Motor neuron (in vitro differentiated cells): Measurements from ENCODE around the gene REL. TPM values are rescaled to one million over a fixed set of nuclear protein-coding genes. Genes with fewer than 3 reads are reported as not detected.

ENCODE experiments used
- ATAC-seq, 8 experiments: fragments of 200-7000 bp; cut with Tn5 transposase; replicated peaks in 6 of 8; 2 replicates each; pipeline ENCODE4 v1.8.0; 2021; ENCODE audit warnings: mild to moderate bottlenecking in 8 of 8, moderate library complexity in 8 of 8
- H3K27ac ChIP-seq, 2 donors: fragments of 250-450 bp; sonication (Bioruptor Pico); 2 replicates each; pipeline ENCODE4 v1.9.0; 2021; ENCODE audit warnings: antibody characterized with exemption in 2 of 2, mild to moderate bottlenecking in 2 of 2, moderate library complexity in 1 of 2
- H3K4me1 ChIP-seq, 2 donors: fragments of 250-450 bp; sonication (Bioruptor Pico); replicated peaks in 1 of 2; 2 replicates each; pipeline ENCODE4 v1.6.1; 2021; ENCODE audit warnings: antibody characterized with exemption in 2 of 2, mild to moderate bottlenecking in 2 of 2, moderate library complexity in 1 of 2
- H3K4me3 ChIP-seq, 5 donors: fragments of 250-450 bp; sonication (Bioruptor Pico); 2 replicates each; pipeline ENCODE4 v1.9.0; 2021; ENCODE audit warnings: antibody characterized with exemption in 5 of 5, mild to moderate bottlenecking in 5 of 5, moderate library complexity in 4 of 5
- WGBS, 10 experiments: fragments of 450-650 bp; shearing (Covaris generic); methylation state at CpG; one replicate each; pipeline ENCODE4 v1.0.0; 2022; 5-methylcytosine and 5-hydroxymethylcytosine counted together
- in situ Hi-C, 9 experiments: fragments of 400-800 bp; cut with MboI; loops; one replicate each; pipeline ENCODE4 v1.15.0; 2021; ENCODE audit warnings: low sequenced_read_pairs in 9 of 9, low pct_unique_long_range_greater_than_20kb in 2 of 9; ENCODE audit not compliant: unreplicated experiment in 9 of 9
- total RNA-seq, 8 experiments: library from RNA; unstranded; fragments of 300-600 nt; gene quantifications; 2 replicates each; pipeline versions ENCODE4 v1.2.3 to v1.2.4, GENCODE V29; 2022

The REL gene
- 10 to 100 TPM in 2 of 8 experiments, 1 to 10 TPM in 6; 3.4 to 19.0 (median 5.9) TPM for total RNA-seq

DNA sequence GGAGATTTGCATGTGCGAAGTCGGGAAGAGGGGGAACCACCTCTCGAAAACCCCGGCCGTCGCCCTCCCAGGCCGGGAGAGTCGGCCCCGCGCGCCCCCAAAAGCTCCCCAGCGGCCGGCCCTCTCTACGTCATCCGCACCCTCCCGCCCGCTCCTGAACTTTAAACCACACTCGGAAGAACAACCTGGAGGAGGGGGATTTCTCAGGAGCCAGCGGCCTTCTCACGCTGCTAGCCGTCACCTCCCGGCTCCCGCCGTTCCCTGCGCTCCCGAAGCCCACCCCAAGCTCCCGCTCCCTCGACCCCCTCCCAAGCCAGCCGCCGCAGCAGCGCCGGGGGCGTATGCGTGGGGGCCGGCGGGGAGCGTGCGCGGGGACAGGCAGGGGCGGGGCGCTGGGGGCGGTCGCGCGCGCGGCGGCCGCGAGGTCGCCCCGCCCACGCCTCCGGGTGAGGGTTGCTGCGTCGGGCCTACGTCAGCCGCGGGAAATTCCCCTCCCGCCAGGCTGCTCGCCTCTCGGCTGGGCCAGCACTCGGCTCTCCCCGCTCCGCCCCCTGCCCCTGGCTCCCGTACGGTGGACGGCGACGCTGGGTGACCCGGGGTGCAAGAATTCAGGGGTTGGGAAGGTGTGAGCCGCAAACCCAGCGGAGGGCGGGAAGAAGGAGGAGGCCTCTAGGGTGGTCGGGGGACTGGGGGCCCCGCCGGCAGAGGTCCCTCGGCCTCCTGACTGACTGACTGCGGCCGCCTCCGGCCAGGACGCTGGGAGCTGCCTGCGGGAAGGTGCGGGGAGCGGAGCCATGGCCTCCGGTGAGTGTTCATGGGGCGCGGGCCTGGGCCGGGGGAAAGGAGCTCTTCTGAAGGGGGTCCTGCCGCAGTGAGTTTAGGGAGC, at the start of gene REL:
Gene REL, plus strand, starts transcription at position 528 of the 886 bp plus-strand sequence. Its CDS starts 267 bp downstream, at position 795.
- peak within 1 kb of the TSS; percentile 59 to 78 (median 69) for H3K4me3 ChIP-seq
- 0% methylated on average over 1 to 10 of the region's 90 CpGs; no CpG with 5 or more reads in 6 of the 10 experiments for WGBS, 10 experiments
- H3K27ac ChIP-seq, result peak within 1 kb of the TSS; percentile 64 to 65
- in situ Hi-C loops, result no loop called here
- H3K4me1 ChIP-seq, result peaks cover 11 to 29% of the 10 kb centered on the region in 2 donors
- ATAC-seq, result peak; percentile 92 to 95 (median 94)

DNA sequence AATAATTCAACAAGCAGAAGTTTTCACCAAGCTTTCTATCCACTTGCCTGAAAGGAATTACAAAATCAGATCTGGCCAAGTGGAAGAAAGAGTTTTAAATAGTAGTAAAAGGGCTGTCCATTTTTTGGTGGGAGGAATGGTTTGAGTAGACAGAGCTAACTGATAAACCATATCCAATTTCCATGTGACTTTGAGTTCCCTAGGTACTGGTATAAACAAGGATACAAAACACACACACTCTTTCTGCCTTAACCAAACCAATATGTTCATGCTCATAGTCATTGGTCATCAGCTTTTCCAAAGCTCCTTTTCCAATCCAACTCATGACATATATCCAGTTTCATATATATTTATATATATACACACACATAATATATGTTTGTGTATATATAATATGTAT, 49.5 kb upstream of the REL start:
- in situ Hi-C loops, result no loop called here
- no peak overlapping the region for H3K27ac ChIP-seq
- ATAC-seq, result no peak
- H3K4me3 ChIP-seq, result no peak overlapping the region
- no peaks in the 10 kb centered on the region for H3K4me1 ChIP-seq

DNA sequence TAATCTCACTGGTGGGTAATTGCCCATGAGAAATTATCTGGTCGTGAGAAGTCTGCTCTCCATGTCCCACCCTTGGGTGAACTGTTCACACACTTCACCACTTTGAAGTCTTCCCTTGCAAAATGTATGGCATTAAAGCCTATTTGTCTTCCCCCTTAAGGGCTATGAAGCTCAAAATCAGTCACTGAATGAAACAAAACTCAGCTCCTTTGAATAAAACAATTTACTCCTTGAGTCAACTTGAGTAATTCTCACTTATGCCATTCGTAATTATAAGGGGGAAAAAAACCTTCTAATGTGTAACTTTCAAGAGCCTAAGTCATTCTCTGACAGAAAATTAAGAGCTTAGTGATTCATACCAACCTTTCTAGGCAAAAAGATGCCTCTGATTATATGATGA, 48.8 kb upstream of the REL start:
- WGBS, 10 experiments, result 0 to 58% (median 18%) methylated on average over 1 to 2 of the region's 2 CpGs; no CpG with 5 or more reads in 2 of the 10 experiments
- no peak for ATAC-seq
- Histone ChIP-seq H3K4me1 (no peaks in the 10 kb centered on the region), H3K4me3 (no peak overlapping the region), H3K27ac (no peak overlapping the region)
- in situ Hi-C loops, result no loop called here

DNA sequence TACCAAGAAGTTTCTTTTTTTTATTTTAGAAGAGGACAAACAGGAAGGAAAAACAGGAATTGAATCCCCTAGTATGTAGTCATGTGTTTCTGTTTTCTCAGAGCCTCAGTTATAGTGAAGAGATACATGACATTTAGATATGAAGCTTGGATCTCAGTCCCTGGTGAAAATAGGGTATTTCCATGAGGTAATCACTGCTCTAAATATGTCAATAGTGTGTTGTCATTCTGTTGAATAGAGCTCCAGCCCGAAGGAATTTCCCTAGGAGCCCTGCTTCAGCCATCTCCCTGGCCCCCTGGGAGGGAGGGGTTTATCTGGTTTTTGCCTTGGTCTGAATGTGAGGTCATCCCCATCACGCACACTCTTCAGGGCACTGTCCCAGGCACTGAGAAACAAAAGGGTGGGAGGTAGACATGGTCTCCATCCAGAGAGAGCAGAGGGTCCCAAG, 47.1 kb upstream of the REL start:
- Histone ChIP-seq H3K27ac (no peak overlapping the region), H3K4me3 (no peak overlapping the region), H3K4me1 (no peaks in the 10 kb centered on the region)
- in situ Hi-C loops, result no loop called here
- WGBS, 10 experiments, result 0 to 83% (median 28%) methylated on average over 1 to 2 of the region's 2 CpGs; no CpG with 5 or more reads in 3 of the 10 experiments
- ATAC-seq, result peak in 5 of 8 experiments; percentile 64 to 95 (median 64)

DNA sequence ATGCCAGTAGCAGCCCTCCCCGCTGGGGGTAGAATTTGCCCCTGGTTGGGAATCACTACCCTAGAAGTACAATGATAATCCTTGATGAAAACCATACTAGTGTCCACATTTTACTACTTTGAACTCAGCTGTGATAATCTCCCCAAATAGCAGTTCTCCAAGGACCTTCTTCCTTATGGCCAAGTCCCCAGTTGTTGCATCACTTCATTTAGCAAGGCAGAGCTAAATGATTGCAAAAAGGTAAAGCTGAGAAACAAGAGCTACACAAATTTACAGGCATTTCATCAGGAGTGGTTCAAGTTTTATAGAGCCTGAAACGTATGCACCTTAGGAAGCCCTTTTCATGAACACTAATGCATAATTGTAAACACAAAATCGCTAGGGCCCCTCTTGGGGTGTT, 44.9 kb upstream of the REL start:
- in situ Hi-C loops, result no loop called here
- no peak for ATAC-seq
- Histone ChIP-seq H3K4me3 (no peak overlapping the region), H3K27ac (no peak overlapping the region), H3K4me1 (peaks cover 0 to 5% of the 10 kb centered on the region in 2 donors)
- 7 to 100% (median 80%) methylated on average over 1 to 3 of the region's 3 CpGs; no CpG with 5 or more reads in 3 of the 10 experiments for WGBS, 10 experiments

DNA sequence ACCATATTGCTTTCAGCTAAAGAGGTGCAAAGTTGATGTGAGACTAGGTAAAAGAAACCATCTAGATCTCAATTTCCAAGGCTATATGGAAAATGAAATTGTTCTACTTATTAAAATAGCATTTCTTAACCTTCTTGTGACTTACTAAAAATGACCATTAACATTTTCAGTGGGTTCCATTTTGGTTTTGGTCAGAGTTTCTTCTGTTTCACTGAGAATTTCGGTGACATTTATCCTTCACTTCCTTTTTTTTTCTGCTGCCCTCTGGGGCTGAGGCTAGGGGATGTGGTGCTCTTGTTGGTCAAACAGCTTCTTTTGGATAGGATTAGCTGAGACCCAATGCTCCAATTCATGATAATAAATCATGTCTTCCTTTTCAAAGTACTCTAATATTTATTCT, 44.3 kb upstream of the REL start:
- 11 to 93% (median 53%) methylated on average over 1 of the region's 1 CpG; no CpG with 5 or more reads in 2 of the 10 experiments for WGBS, 10 experiments
- H3K4me3 ChIP-seq, result no peak overlapping the region
- in situ Hi-C loops, result no loop called here
- no peak overlapping the region for H3K27ac ChIP-seq
- ATAC-seq, result no peak
- peaks cover 0 to 5% of the 10 kb centered on the region in 2 donors for H3K4me1 ChIP-seq

DNA sequence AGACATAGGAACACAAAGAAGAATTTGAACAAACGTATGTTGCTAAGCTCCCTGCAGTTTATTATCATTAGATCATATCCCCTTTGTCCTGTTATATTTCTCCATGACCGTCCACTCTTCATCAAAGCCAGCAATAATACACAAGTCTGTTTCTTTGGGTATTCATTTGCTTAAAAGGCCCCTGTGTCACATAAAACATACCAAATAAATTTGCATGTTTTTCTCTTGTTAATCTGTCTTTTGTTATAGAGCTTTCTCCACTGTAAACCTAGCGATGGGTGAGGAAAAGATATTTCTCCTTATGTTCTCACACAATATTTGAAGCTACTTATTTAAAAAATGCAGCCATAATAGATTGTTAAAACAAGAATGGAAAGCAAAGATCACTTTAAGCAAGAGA, 42.9 kb upstream of the REL start:
- Histone ChIP-seq H3K27ac (no peak overlapping the region), H3K4me3 (no peak overlapping the region), H3K4me1 (peaks cover 0 to 5% of the 10 kb centered on the region in 2 donors)
- in situ Hi-C loops, result no loop called here
- 17 to 80% (median 54%) methylated on average over 1 to 3 of the region's 3 CpGs for WGBS, 10 experiments
- peak in 3 of 8 experiments; percentile 32 to 59 (median 46) for ATAC-seq

DNA sequence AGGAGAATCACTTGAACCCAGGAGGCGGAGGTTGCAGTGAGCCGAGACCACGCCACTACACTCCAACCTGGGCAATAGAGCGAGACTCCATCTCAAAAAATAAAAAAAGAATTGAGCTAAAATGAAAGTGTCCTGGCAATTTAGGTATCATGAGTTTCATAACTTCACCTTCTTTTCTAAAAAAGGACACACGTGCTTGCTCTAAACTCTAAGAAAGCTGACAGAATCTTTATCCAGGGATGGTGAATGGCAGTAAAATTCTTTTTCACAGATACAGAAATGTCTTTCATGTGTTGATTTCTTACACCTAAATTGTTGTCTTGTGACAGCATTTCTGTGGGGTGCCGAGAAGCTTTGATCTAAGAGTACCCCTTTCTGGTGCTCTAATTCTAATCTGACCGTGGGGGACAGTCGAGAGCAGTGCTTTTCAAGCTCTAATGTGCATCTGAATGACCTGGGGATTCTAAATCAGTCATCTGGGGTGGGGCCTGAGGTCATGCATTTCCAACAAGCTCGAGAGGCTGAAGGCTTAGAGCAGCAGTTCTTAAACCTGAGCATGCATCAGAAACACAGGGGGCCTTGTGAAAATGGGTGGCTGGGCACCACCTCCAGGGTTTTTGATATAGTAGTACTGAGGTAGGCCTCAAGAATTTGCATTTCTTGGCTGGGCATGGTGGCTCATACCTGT, 42.1 kb upstream of the REL start:
- peak in 5 of 8 experiments; percentile 43 to 70 (median 56) for ATAC-seq
- peaks cover 0 to 5% of the 10 kb centered on the region in 2 donors for H3K4me1 ChIP-seq
- no peak overlapping the region for H3K27ac ChIP-seq
- WGBS, 10 experiments, result 17 to 80% (median 48%) methylated on average over 1 to 7 of the region's 9 CpGs; no CpG with 5 or more reads in 3 of the 10 experiments
- H3K4me3 ChIP-seq, result no peak overlapping the region
- in situ Hi-C loops, result no loop called here

DNA sequence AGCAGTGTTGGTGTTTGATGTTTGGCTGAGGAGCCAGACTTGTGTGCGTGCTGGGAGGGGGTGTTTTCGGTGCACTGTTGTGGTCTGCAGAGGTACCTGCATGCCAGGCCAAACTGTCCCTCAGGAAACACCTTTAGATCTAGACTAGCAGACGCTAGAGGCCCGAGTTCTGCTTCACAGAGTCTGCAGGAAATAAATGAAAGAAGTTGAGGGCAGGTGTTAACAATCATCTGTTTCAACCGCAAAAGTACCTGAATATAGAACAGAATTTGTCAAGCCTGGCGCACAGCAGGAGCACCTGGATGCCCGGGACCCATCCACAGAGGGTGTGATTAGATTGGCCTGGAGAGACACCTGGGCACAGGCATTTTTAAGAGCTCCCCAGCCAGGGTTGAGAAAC, 40.5 kb upstream of the REL start:
- Histone ChIP-seq H3K27ac (no peak overlapping the region), H3K4me3 (no peak overlapping the region), H3K4me1 (peaks cover 0 to 5% of the 10 kb centered on the region in 2 donors)
- 18 to 100% (median 69%) methylated on average over 1 to 6 of the region's 7 CpGs; no CpG with 5 or more reads in 2 of the 10 experiments for WGBS, 10 experiments
- in situ Hi-C loops, result no loop called here
- ATAC-seq, result no peak

DNA sequence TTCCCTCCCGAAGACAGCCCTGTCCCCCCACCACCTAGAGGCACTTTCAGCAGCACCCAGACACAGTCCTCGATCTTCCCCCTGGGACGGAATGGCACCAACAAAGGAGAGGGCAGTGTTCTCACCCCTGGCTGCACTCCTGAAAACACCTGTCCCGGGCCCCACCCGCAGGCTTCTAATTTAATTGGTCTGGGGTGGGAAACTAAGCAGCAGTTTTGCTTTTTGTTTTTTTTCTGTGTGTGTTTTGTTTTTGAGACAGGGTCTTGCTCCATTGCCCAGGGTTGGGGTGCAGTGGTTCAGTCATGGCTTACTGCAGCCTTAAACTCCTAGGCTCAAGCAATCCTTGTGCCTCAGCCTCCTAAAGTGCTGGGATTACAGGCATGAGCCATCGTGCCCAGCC, 38.4 kb upstream of the REL start:
- H3K4me1 ChIP-seq, result peaks cover 0 to 5% of the 10 kb centered on the region in 2 donors
- H3K4me3 ChIP-seq, result no peak overlapping the region
- in situ Hi-C loops, result no loop called here
- 0 to 100% (median 93%) methylated on average over 1 to 3 of the region's 6 CpGs; no CpG with 5 or more reads in 4 of the 10 experiments for WGBS, 10 experiments
- H3K27ac ChIP-seq, result no peak overlapping the region
- no peak for ATAC-seq

DNA sequence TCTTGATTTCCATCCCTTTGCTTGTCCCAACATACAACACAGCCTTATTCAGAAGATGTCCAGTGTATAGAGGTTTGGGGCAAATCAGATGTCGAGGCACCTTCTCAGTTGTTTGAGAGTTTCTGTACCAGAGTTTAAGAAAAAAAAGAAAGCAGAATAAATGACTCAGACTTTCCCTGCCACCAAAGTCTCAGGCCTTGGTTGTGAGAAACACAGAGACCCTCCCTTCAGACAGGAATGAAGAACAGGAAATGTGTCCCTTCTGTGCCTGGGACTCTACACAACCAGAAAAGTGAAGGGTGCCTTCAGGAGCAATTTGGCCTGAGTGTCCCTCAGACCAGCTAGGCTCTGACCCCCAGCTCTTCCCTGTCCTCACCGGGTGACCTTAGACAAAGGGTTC, 37.3 kb upstream of the REL start:
- WGBS, 10 experiments, result 78 to 100% (median 83%) methylated on average over 1 to 2 of the region's 2 CpGs; no CpG with 5 or more reads in 4 of the 10 experiments
- H3K4me1 ChIP-seq, result peaks cover 0 to 5% of the 10 kb centered on the region in 2 donors
- H3K4me3 ChIP-seq, result no peak overlapping the region
- no peak overlapping the region for H3K27ac ChIP-seq
- in situ Hi-C loops, result no loop called here
- ATAC-seq, result no peak

DNA sequence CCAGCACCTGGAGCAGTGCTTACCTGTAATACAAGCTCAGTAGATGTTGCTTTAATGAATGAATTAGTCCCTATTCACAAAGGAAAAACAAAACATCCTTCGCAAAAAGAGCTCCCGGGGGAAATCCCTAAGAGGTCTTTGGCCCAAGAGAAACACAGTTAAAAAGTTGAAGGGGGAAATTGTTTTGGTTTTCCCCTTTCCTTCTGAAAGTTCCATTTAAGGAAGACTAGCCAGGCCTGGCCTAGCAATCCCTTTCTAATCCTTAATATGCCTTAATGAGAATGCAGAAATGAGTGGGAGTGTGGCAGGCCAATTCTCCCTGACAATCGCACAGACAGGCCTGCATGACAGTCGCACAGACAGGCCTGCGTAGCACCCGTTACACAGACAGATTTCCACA, 33.5 kb upstream of the REL start:
- no peaks in the 10 kb centered on the region for H3K4me1 ChIP-seq
- no peak for ATAC-seq
- WGBS, 10 experiments, result 63 to 89% (median 80%) methylated on average over 1 to 6 of the region's 6 CpGs; no CpG with 5 or more reads in 3 of the 10 experiments
- H3K4me3 ChIP-seq, result no peak overlapping the region
- no peak overlapping the region for H3K27ac ChIP-seq
- in situ Hi-C loops, result no loop called here

DNA sequence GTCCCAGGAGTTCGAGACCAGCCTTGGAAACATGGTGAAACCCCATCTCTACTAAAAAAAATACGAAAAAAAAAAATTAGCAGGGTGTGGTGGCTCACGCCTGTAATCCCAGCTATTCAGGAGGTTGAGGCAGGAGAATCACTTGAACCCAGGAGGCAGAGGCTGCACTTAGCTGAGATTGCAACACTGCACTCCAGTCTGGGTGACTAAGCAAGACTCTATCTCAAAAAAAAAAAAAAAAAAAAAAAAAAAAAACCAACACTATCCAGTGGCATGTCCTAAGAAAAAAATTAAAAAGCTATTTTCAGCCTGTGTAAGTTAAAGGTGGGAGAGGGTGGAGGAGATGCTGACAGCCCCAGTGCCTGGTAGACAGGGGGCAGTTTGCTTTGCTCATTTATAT, 32.2 kb upstream of the REL start:
- H3K27ac ChIP-seq, result no peak overlapping the region
- in situ Hi-C loops, result no loop called here
- H3K4me3 ChIP-seq, result no peak overlapping the region
- WGBS, 10 experiments, result 0 to 100% (median 86%) methylated on average over 1 to 3 of the region's 3 CpGs; no CpG with 5 or more reads in 1 of the 10 experiments
- no peak for ATAC-seq
- H3K4me1 ChIP-seq, result no peaks in the 10 kb centered on the region
